Lung (tissue), 12 donors: ENCODE results near the gene ADARB1. TPM values are rescaled to one million over a fixed set of nuclear protein-coding genes. Genes with fewer than 3 reads are reported as not detected.
A peak's percentile ranks its signal among the peaks of the same experiment; 100 is the strongest.

ENCODE experiments used
- ATAC-seq: fragments of 200-7000 bp; cut with Tn5 transposase; one replicate; pipeline ENCODE4 v1.9.1; 2020; ENCODE audit warnings: moderate number of reproducible peaks; ENCODE audit not compliant: insufficient read depth, low FRiP score
- DNase-seq, 3 donors: peaks; one replicate each; pipeline ENCODE4 v3.0.0-alpha.2; 2013 to 2017
- H3K27ac ChIP-seq, 2 donors: one replicate each; pipeline ENCODE4 v1.5.1; 2013; ENCODE audit warnings: mild to moderate bottlenecking in 2 of 2, moderate library complexity in 2 of 2, control low read depth in 1 of 2, inconsistent platforms in 1 of 2, low read depth in 1 of 2, low read length in 1 of 2
- H3K27me3 ChIP-seq, 3 donors: one replicate each; pipeline ENCODE4 v1.5.1; 2013; ENCODE audit warnings: low read length in 2 of 3; ENCODE audit not compliant: control insufficient read depth in 3 of 3, insufficient read depth in 3 of 3
- H3K36me3 ChIP-seq, 4 donors: one replicate each; pipeline ENCODE4 v1.5.1; 2013; ENCODE audit warnings: low read length in 4 of 4, mild to moderate bottlenecking in 1 of 4, moderate library complexity in 1 of 4; ENCODE audit not compliant: control insufficient read depth in 4 of 4, insufficient read depth in 4 of 4
- H3K4me1 ChIP-seq, 5 donors: one replicate each; pipeline ENCODE4 v1.5.1; 2013; ENCODE audit warnings: low read length in 5 of 5, mild to moderate bottlenecking in 2 of 5, moderate library complexity in 1 of 5; ENCODE audit not compliant: control insufficient read depth in 5 of 5, insufficient read depth in 5 of 5
- H3K4me3 ChIP-seq: one replicate; pipeline ENCODE4 v1.5.1; 2013; ENCODE audit warnings: mild to moderate bottlenecking, control low read depth, moderate library complexity
- H3K9ac ChIP-seq, 2 donors: one replicate each; pipeline ENCODE4 v1.5.1; 2013; ENCODE audit warnings: low read length in 2 of 2, control low read depth in 1 of 2; ENCODE audit not compliant: insufficient read depth in 1 of 2
- H3K9me3 ChIP-seq, 4 donors: one replicate each; pipeline ENCODE4 v1.5.1; 2013; ENCODE audit warnings: low read length in 3 of 4, mild to moderate bottlenecking in 1 of 4, moderate library complexity in 1 of 4; ENCODE audit not compliant: control insufficient read depth in 4 of 4, insufficient read depth in 3 of 4
- CTCF ChIP-seq: IDR thresholded peaks from 2 replicates; pipeline ENCODE4 v1.5.1; 2012; ENCODE audit warnings: mild to moderate bottlenecking; ENCODE audit errors: control extremely low read depth, extremely low read depth
- WGBS, 2 donors: extraction: QIAGEN DNeasy Blood & Tissue Kit; methylation state at CpG; one replicate each; pipeline ENCODE4 v1.1.7; 2013; 5-methylcytosine and 5-hydroxymethylcytosine counted together
- polyA plus RNA-seq, 2 donors: library from polyadenylated mRNA; stranded (reverse); fragments of 200-250 nt; gene quantifications; one replicate each; pipeline ENCODE4 v1.2.1, GENCODE V29; 2013
- total RNA-seq, 2 donors: library from RNA; depleted of rRNA in 1 of 2; stranded (reverse); fragments of >200 nt in 1 of 2; gene quantifications; one replicate each; pipeline ENCODE4 v1.2.1, GENCODE V29; 2014 to 2021
- donor health status: control.
- donor health status: control.
- donor health status: Bipolar disorder and iron deficiency.
- donor health status: healthy.
- donor health status: DM: yes; HTN: yes; CAD: no.

The ADARB1 gene
- total and polyA plus RNA-seq, 4 donors: 13.4 to 47.7 (median 32.6) TPM

GRCh38 chr21:45120975-45121374 lies 46.6 kb downstream of the ADARB1 start:
- Histone ChIP-seq H3K9me3 (peaks cover 0 to 2% (median 0%) of the 10 kb centered on the region in 4 donors), H3K9ac (no peak overlapping the region), H3K4me1 (peaks cover 0 to 7% (median 0%) of the 10 kb centered on the region in 5 donors), H3K36me3 (peaks cover 0 to 4% (median 2%) of the 10 kb centered on the region in 4 donors), H3K4me3 (no peak overlapping the region), H3K27ac (no peak overlapping the region), H3K27me3 (no peaks in the 10 kb centered on the region)
- 86 to 88% methylated on average over 6 of the region's 6 CpGs for WGBS, 2 donors
- TF ChIP-seq CTCF: no peak
- ATAC-seq: no peak
- no peak for DNase-seq

GRCh38 chr21:45122030-45122429 lies 47.6 kb downstream of the ADARB1 start:
- no peak for ATAC-seq
- peaks cover 0 to 6% (median 0%) of the 10 kb centered on the region in 5 donors for H3K4me1 ChIP-seq
- no peak overlapping the region for H3K27ac ChIP-seq
- no peak for TF ChIP-seq CTCF
- H3K27me3 ChIP-seq: no peaks in the 10 kb centered on the region
- H3K36me3 ChIP-seq: peaks cover 0 to 5% (median 2%) of the 10 kb centered on the region in 4 donors
- no peak overlapping the region for H3K9ac ChIP-seq
- WGBS, 2 donors: 88 to 90% methylated on average over 6 of the region's 6 CpGs
- H3K4me3 ChIP-seq: no peak overlapping the region
- H3K9me3 ChIP-seq: peaks cover 0 to 2% (median 0%) of the 10 kb centered on the region in 4 donors
- DNase-seq: no peak

GRCh38 chr21:45122432-45123132 lies 48.2 kb downstream of the ADARB1 start:
- no peak for ATAC-seq
- WGBS, 2 donors: 89 to 90% methylated on average over 10 of the region's 10 CpGs

More at GRCh38 chr21:45122432-45123132, 48.2 kb downstream of the ADARB1 start:
- Histone ChIP-seq H3K27ac (peak overlapping the region in 1 of 2 donors; percentile 5), H3K9ac (no peak overlapping the region), H3K36me3 (peaks cover 0 to 2% (median under 1%) of the 10 kb centered on the region in 4 donors), H3K27me3 (no peaks in the 10 kb centered on the region), H3K4me3 (no peak overlapping the region), H3K9me3 (peaks cover 0 to 2% (median 0%) of the 10 kb centered on the region in 4 donors), H3K4me1 (peaks cover 0 to 3% (median 0%) of the 10 kb centered on the region in 5 donors)
- no peak for TF ChIP-seq CTCF
- DNase-seq: no peak
